Measurements from ENCODE around the gene MDN1.

DNA sequence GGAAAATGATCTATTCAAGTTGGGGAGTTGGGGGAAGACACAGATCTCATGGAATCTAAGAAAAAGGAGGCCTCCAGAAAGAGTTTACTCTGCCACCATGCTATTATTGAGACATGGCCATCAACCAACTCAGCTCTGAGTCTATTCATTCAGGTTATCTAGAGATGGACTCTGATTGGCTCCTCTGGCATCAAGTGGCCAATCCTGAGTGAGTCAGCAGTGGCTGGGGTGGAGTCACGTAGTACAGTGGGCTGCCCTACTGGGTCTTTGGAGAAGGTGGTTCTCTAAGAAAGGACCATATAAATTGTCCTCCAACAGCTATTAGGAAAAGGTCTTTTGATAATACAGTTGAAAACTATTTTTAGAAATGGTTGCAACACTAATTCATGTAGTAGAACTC is 223.1 kb downstream of the MDN1 start:
- no peak for TF ChIP-seq TARDBP (IDR thresholded peaks at IDR 0.05)
- TF ChIP-seq ZNF384 (IDR thresholded peaks at IDR 0.05) = no peak

Data from HEK293T (cell line).